B cell (primary cell): ENCODE results near the gene EMP1.

Experiments used
- CTCF ChIP-seq: fragments of 200-600 bp; IDR thresholded peaks from one replicate; pipeline ENCODE4 v1.8.0; 2022; ENCODE audit warnings: antibody characterized with exemption, mild to moderate bottlenecking
- EZH2 ChIP-seq: IDR thresholded peaks from 2 replicates; pipeline ENCODE4 v1.6.1; 2012; ENCODE audit warnings: borderline replicate concordance, low read depth, mild to moderate bottlenecking, moderate library complexity, low read length; ENCODE audit not compliant: insufficient read depth, poor library complexity, severe bottlenecking

GRCh38 chr12:13204428-13204827 is 7.9 kb downstream of the EMP1 start:
- no peak for TF ChIP-seq CTCF
- TF ChIP-seq EZH2: no peak
